Astrocyte of the spinal cord (primary cell): ENCODE results near the gene CARD6.
"Not testable (repeated sequence)": the region's sequence is repeated elsewhere in the genome, so short reads cannot be mapped to it uniquely, and the experiment has no call there.

Source experiments
- DNase-seq: peaks from one replicate; pipeline ENCODE4 v3.0.0; 2011; ENCODE audit warnings: low read depth, low spot score
- H3K4me3 ChIP-seq: 2 replicates; pipeline ENCODE4 v1.5.1; 2011; ENCODE audit warnings: low read depth, mild to moderate bottlenecking, low read length, moderate library complexity
- in situ Hi-C: cut with HindIII; loops from 2 replicates; pipeline ENCODE4 v1.10.0; 2017; ENCODE audit warnings: low sequenced_read_pairs
- TF ChIP-seq, protein P1 (sequence below): IDR thresholded peaks from 2 replicates; pipeline ENCODE4 v1.5.1; 2012; ENCODE audit warnings: low read depth, mild to moderate bottlenecking, low read length, inconsistent platforms

CARD6 gene, protein sequence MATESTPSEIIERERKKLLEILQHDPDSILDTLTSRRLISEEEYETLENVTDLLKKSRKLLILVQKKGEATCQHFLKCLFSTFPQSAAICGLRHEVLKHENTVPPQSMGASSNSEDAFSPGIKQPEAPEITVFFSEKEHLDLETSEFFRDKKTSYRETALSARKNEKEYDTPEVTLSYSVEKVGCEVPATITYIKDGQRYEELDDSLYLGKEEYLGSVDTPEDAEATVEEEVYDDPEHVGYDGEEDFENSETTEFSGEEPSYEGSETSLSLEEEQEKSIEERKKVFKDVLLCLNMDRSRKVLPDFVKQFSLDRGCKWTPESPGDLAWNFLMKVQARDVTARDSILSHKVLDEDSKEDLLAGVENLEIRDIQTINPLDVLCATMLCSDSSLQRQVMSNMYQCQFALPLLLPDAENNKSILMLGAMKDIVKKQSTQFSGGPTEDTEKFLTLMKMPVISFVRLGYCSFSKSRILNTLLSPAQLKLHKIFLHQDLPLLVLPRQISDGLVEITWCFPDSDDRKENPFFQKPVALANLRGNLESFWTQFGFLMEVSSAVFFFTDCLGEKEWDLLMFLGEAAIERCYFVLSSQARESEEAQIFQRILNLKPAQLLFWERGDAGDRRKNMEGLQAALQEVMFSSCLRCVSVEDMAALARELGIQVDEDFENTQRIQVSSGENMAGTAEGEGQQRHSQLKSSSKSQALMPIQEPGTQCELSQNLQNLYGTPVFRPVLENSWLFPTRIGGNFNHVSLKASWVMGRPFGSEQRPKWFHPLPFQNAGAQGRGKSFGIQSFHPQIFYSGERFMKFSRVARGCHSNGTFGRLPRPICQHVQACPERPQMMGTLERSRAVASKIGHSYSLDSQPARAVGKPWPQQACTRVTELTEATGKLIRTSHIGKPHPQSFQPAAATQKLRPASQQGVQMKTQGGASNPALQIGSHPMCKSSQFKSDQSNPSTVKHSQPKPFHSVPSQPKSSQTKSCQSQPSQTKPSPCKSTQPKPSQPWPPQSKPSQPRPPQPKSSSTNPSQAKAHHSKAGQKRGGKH

DNA sequence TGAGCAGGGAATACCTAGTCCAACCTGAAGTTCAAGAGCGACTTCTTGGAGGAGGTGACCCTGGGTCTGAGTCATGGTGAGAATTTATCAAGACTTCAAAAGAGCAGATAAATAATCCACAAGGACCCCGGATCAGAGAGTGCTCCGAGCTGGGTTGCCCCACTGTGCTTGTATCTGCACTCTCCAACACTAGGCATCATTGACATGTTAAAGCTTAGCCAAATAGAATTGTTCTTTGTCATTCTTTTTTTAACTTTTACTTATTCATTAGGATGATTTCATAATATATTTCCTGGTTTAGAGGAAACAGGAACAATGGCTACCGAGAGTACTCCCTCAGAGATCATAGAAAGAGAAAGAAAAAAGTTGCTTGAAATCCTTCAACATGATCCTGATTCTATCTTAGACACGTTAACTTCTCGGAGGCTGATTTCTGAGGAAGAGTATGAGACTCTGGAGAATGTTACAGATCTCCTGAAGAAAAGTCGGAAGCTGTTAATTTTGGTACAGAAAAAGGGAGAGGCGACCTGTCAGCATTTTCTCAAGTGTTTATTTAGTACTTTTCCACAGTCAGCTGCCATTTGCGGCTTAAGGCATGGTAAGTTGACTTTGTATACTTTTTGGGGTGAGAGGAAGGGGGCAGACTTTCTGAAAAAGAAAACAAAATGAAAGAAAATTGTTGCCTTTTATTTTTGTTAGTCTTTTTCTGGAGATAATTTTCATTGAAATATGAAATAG is at the start of gene CARD6:
Gene CARD6, plus strand, starts transcription at position 300 of the 738 bp plus-strand sequence. Its CDS starts 16 bp downstream, at position 316.
- H3K4me3 ChIP-seq: peak within 1 kb of the TSS; percentile 31
- in situ Hi-C loops: no loop called here
- DNase-seq: peak; percentile 38
- TF ChIP-seq, protein P1, sequence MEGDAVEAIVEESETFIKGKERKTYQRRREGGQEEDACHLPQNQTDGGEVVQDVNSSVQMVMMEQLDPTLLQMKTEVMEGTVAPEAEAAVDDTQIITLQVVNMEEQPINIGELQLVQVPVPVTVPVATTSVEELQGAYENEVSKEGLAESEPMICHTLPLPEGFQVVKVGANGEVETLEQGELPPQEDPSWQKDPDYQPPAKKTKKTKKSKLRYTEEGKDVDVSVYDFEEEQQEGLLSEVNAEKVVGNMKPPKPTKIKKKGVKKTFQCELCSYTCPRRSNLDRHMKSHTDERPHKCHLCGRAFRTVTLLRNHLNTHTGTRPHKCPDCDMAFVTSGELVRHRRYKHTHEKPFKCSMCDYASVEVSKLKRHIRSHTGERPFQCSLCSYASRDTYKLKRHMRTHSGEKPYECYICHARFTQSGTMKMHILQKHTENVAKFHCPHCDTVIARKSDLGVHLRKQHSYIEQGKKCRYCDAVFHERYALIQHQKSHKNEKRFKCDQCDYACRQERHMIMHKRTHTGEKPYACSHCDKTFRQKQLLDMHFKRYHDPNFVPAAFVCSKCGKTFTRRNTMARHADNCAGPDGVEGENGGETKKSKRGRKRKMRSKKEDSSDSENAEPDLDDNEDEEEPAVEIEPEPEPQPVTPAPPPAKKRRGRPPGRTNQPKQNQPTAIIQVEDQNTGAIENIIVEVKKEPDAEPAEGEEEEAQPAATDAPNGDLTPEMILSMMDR: no peak

GRCh38 chr5:40791715-40792139 is 49.4 kb upstream of the CARD6 start:
- no peak overlapping the region for H3K4me3 ChIP-seq
- TF ChIP-seq, protein P1: no peak
- no peak for DNase-seq
- in situ Hi-C loops: no loop called here

DNA sequence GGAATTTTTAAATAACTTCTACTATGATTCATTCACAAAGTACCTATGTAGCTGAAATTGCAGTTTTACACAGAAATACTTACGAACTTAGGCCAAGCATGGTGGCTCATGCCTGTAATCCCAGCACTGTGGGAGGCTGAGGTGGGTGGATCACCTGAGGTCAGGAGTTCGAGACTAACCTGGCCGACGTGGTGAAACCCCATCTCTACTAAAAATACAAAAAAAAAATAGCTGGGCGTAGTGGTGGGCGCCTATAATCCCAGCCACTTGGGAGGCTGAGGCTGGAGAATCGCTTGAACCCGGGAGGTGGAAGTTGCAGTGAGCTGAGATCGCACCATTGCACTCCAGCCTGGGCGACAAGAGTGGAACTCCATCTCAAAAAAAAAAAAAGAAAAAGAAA is 48.5 kb upstream of the CARD6 start:
- in situ Hi-C loops, DNase-seq: not testable (repeated sequence)

DNA sequence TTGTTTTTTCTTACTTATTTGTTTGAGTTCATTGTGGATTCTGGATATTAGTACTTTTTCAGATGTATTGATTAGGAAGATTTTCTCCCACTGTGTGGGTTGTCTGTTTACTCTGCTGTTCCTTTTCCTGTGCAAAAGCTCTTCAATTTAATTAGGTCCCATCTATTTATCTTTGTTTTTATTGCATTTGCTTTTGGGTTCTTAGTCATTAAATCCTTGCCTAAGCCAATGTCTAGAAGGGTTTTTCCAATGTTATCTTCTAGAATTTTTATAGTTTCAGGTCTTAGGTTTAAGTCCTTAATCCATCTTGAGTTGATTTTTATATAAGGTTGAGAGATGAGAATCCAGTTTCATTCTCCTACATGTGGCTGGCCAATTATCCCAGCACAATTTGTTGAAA is 46.8 kb upstream of the CARD6 start:
- H3K4me3 ChIP-seq, in situ Hi-C loops, DNase-seq: not testable (repeated sequence)

More for the DNA sequence above, 48.5 kb upstream of the CARD6 start:
- H3K4me3 ChIP-seq: not testable (repeated sequence)

DNA sequence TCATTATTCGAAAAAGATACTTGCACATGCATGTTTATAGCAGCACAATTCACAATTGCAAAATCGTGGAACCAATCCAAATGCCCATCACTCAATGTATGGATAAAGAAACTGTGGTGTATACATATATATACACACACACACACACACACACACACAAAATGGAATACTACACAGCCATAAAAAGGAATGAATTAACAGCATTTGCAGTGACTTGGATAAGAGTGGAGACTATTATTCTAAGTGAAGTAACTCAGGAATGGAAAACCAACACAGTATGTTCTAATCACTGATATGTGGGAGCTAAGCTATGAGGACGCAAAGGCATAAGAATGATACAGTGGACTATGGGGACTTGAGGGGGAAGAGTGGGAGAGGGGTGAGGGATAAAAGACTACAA is 46.3 kb upstream of the CARD6 start:
- DNase-seq, in situ Hi-C loops, H3K4me3 ChIP-seq: not testable (repeated sequence)

GRCh38 chr5:40796487-40796889 is 44.7 kb upstream of the CARD6 start:
- peak overlapping the region; percentile 89 for H3K4me3 ChIP-seq
- TF ChIP-seq, protein P1: no peak
- in situ Hi-C loops: no loop called here
- DNase-seq: peak; percentile 30

- H3K4me3 ChIP-seq: peak overlapping the region; percentile 89
- in situ Hi-C loops: no loop called here
- peak; percentile 79 for DNase-seq
- TF ChIP-seq, protein P1: no peak
These were observed 43.7 kb upstream of the CARD6 start for GRCh38 chr5:40797273-40798011.
